Stimulated activated CD4-positive, alpha-beta T cell treated with anti-CD3 and anti-CD28 coated beads, Interleukin-15, amount 100 ng/mL, for 1 hour (primary cell): Measurements from ENCODE around the gene CCDC85B.

Source experiments
- DNase-seq, 2 donors: peaks; one replicate each; pipeline ENCODE4 v3.0.0-alpha.2; 2020; ENCODE audit warnings: low read depth in 1 of 2, low spot score in 1 of 2

The CCDC85B gene

GRCh38 chr11:65928667-65929066 lies 38.2 kb downstream of the CCDC85B start:
- DNase-seq = no peak

- DNase-seq = no peak
Observed at GRCh38 chr11:65931773-65932557, 41.5 kb downstream of the CCDC85B start.

- no peak for DNase-seq
Observed at GRCh38 chr11:65932558-65932919, 42.1 kb downstream of the CCDC85B start.

DNA sequence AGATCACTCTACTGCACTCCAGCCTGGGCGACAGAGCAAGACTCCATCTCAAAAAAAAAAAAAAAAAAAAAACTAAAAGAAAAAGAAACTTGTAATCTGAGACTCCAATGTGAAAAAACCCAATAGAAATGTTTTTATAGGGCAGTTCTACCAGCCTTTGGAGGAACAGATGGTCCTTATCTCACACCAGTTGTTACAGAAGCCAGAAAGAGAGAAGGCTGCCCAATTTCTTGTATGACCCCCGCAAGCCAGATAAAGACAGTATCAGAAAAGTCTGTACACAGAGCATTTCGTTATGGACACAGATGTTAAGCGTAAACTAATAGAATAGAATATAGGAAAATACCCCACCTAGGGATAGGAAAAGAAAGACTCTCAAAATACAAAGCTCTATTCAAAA lies 43.5 kb downstream of the CCDC85B start:
- no peak for DNase-seq

GRCh38 chr11:65937766-65938165 lies 47.3 kb downstream of the CCDC85B start:
- no peak for DNase-seq
